GM21381 (cell line): ENCODE measurements around the gene TAGLN3.

Experiments
- ATAC-seq: cut with Tn5 transposase; IDR thresholded peaks from one replicate; pipeline ENCODE4 v1.9.1; 2021; ENCODE audit warnings: mild to moderate bottlenecking, moderate library complexity; ENCODE audit not compliant: unreplicated experiment

Gene TAGLN3

DNA sequence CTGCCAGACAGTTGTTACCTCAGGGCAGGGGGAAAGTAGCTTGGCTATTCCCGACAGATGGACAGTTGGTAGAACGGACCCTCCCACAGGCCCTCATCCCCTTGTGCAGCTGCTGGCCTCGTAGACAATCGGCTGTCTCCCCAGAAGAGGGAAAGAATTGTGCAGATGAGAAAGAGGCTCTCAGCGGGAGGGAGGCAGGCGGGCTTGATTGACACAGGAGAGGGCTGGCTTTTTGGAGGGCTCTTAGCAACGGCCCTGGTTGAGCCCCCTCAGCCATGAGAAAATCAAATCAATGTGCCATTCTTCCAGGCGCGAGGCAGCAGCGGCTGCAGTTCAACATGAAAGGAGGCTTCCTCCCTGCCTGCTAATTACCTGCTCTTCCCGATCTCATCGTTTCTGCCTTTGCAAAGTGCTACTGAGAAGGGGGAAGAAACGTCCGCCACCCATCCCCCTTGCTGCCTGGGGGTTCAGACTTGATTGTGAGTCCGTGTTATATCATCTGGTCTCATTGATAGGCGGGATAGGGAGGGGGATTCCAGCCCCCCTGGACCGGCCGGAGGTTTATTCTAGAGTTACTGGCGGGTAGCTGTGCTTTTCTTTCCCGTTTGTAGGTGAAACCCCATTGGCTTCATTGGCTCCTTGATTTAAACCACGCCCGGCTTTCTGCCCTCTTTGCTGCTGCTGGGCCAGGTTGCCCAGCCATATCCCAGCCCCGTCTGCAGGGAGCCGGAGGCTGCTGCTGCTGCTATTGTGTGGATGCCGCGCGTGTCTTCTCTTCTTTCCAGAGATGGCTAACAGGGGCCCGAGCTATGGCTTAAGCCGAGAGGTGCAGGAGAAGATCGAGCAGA, at the start of gene TAGLN3:
Gene TAGLN3 (plus strand): TSS at position 287 of the 848 bp plus-strand sequence. CDS start 501 bp downstream, at position 788.
- no peak for ATAC-seq

GRCh38 chr3:111949712-111950111, 49.0 kb upstream of the TAGLN3 start:
- no peak for ATAC-seq

GRCh38 chr3:111951032-111951431, 47.7 kb upstream of the TAGLN3 start:
- no peak for ATAC-seq

GRCh38 chr3:111952086-111952485, 46.6 kb upstream of the TAGLN3 start:
- ATAC-seq: no peak

- ATAC-seq: no peak
Measured at GRCh38 chr3:111952866-111953450, 45.8 kb upstream of the TAGLN3 start.

- no peak for ATAC-seq
Measured at GRCh38 chr3:111954228-111954990, 44.3 kb upstream of the TAGLN3 start.

GRCh38 chr3:111955876-111956275, 42.8 kb upstream of the TAGLN3 start:
- no peak for ATAC-seq

GRCh38 chr3:111956449-111956848, 42.3 kb upstream of the TAGLN3 start:
- no peak for ATAC-seq

GRCh38 chr3:111956995-111957734, 41.6 kb upstream of the TAGLN3 start:
- ATAC-seq: no peak

DNA sequence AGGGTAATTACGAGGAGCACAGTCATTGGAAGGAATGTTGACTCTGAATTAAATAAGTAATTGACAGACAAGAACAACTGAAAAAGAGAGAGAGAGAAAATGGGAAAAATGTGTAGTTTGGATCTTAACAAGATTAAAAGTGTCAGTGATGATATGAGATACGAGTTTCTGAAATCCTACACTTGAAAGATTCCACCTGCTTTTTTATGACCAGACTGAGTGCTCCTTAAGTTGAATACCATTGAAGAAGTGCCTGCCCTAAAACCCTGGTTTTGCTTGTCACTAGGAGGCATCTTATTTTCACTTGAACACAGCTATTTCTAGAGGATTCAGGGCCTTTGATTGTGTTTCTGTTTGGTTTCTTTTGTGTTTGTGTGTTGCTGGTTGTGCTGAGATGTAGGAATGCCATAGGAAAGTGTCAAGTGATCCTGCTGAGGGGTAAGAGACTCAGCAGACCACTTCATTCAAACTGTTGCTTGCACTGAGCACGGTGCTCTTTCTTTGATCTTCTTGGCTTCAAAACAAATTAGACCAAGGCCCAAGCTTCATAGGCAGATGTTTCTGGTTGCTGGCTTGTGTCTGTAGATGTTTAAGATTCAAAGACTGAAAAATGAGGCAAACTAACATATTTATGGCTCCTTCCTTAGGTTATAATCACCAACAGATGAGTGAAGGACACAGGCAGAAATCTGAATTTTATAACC, 37.1 kb upstream of the TAGLN3 start:
- no peak for ATAC-seq

GRCh38 chr3:111963424-111963823, 35.3 kb upstream of the TAGLN3 start:
- no peak for ATAC-seq

GRCh38 chr3:111965484-111965883, 33.2 kb upstream of the TAGLN3 start:
- ATAC-seq: no peak

DNA sequence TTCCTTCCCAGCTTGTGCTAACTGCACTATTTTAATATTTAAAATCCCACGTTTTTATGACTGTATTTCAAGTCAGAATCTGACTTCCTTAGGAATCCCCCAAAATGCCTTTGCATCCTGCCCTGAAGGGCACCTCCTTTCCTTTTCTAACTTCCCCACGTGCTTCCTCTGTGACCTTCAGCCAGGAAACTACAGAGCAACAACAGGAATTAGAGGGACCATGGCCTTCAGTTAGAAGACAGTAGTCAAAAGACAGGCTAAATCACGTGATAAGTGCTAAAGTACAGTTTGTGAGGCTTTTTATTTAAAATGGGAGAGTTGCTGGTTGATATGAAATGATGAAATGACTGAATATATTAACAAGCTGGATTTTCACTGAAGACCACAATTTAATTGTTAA, 31.7 kb upstream of the TAGLN3 start:
- ATAC-seq: no peak

- peak; percentile 82 for ATAC-seq
Measured at GRCh38 chr3:111967651-111968274, 31.0 kb upstream of the TAGLN3 start.

- ATAC-seq: no peak
Measured at GRCh38 chr3:111968319-111969054, 30.2 kb upstream of the TAGLN3 start.

DNA sequence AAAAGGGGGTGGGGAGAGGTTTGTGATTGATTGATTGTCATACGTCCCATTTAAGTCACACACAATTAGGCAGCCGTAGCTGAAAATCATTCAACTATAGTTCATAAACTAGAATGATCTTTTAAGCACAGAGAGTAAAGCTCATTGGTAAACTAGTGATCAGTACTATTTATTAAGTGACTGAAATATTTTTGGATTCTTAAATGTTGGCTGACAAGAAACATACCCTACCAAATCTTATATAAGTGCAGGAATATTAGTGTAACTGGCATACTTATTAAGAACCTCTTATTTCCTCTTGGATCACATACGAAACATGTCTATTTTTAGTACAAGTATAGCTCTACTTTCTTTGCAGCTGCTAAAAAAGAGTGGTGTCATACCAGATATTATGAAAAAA, 28.3 kb upstream of the TAGLN3 start:
- no peak for ATAC-seq

DNA sequence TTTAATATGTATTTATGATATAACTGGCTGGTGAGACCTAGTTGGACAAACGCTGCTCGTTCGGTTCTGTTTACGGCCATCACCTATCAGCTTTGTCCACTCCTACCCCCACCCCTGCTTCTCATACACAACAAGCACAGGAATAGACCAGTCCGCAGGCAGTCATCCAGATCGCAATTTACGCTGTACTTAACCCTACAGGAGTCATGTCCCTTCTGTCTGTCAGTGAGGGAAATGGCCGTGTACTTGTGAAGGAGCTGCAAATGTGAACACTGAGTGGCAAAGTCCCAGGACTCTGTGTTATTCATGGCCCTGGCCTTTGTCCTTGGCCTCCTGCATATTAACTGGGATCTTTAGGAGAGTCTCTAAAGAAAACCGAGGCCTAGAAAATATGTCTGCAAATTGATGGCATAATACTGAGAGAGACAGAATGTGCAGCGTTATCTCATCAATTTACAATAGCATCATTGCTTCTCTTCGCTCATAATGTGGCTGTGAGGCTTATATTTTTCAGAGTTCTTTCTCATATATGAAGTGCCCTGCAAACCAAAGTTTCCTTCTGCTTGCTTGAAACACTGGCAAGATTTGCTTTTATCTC, 27.1 kb upstream of the TAGLN3 start:
- ATAC-seq: no peak

GRCh38 chr3:111972891-111973290, 25.8 kb upstream of the TAGLN3 start:
- ATAC-seq: no peak

DNA sequence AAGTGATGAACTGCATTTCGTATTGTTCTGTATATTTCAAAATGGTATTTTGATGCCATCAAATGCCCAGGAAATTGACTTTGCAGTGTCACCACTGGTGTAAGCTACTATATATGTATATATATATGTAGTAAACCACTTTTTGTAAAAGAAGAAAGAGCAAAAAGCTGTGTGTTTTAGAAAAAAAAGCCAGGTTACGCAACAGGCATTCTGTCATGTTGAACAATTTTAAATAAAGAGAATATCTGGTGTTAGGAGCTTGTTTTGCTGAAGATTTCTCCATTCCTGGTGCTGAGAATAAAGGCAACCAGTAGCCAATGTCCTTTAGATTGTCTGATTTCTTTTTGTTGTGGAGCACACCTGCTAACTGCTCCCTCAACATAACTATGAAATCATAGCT, 23.6 kb upstream of the TAGLN3 start:
- no peak for ATAC-seq
